OCI-LY3 (cell line): ENCODE data around the gene NCOA5.

Experiments
- EZH2phosphoT487 ChIP-seq: fragments of 200-600 bp; shearing (Covaris generic); IDR thresholded peaks from 2 replicates; pipeline ENCODE4 v1.6.1; 2018; ENCODE audit warnings: antibody characterized with exemption, mixed run types, low read depth
- TF ChIP-seq, protein P1 (sequence below): fragments of 200-600, 300-600 bp; sonication (generic); IDR thresholded peaks from 2 replicates; pipeline ENCODE4 v1.5.1; 2014; ENCODE audit warnings: antibody characterized with exemption, low read length, low read depth

DNA sequence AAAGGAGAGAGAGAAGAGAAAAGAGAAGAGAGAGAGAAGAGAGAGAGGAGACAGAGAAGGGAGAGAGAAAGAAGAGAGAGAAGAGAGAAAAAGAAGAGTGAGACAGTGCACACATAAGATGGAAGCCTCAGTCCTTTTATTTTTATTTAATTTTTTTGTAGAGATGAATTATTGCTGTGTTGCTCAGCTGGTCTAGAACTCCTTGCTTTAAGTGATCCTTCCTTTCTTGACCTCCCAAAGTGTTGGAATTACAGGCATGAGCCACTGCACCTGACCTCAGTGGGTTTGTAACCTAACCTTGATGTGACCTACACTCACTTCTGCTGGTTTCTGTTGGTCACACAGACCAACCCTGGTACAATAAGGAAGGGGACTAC, 22.1 kb upstream of the NCOA5 start:
- TF ChIP-seq, protein P1, sequence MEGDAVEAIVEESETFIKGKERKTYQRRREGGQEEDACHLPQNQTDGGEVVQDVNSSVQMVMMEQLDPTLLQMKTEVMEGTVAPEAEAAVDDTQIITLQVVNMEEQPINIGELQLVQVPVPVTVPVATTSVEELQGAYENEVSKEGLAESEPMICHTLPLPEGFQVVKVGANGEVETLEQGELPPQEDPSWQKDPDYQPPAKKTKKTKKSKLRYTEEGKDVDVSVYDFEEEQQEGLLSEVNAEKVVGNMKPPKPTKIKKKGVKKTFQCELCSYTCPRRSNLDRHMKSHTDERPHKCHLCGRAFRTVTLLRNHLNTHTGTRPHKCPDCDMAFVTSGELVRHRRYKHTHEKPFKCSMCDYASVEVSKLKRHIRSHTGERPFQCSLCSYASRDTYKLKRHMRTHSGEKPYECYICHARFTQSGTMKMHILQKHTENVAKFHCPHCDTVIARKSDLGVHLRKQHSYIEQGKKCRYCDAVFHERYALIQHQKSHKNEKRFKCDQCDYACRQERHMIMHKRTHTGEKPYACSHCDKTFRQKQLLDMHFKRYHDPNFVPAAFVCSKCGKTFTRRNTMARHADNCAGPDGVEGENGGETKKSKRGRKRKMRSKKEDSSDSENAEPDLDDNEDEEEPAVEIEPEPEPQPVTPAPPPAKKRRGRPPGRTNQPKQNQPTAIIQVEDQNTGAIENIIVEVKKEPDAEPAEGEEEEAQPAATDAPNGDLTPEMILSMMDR, result no peak
- TF ChIP-seq EZH2phosphoT487, result no peak
